Activated CD8-positive, alpha-beta memory T cell treated with anti-CD3 and anti-CD28 coated beads for 48 hours (primary cell): ENCODE data around the gene FRMPD1.

Experiments used
- DNase-seq, 3 experiments: peaks; one replicate each; pipeline ENCODE4 v3.0.0-alpha.2; 2020; ENCODE audit warnings: low read depth in 2 of 3, low spot score in 2 of 3

Gene FRMPD1

DNA sequence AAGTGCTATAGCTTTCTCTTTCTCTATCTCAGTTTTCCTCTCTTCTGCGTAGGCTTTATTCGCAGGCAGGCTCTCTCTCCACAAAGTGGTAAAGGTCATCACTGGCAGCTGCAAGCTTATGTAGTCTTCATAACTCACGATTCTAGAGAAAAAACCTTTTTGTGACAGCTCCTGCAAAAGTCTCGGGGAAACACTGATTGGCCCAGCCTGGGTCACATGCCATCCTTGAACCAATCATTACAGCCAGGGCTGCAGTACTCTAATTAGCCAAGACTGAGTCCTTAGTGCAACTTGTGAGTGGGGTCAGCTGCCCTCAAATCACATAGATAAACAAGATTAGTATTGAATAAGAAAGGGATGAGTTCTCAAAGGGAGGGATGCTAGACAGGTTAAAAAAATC lies 18.3 kb upstream of the FRMPD1 start:
- DNase-seq = no peak

DNA sequence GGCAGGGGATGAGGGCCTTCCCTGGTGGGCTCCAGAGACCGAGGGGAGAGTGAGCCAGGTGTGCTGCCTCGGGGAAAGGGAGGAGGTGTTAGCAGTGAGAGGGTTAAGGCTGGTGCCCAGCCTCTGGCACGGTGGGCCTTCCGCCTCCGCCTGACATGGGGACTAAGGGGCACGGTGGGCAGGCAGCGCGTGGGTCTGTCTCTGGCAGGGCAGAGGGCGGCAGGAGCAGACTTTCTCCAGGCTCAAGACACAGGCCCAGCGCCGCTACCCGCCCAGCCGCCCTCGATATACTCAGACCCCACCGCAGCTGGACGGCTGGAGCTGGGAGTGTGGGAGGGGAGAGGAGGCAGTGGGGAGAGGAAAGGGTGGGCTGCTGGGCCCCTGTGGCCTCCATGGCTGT lies 14.9 kb upstream of the FRMPD1 start:
- no peak for DNase-seq

DNA sequence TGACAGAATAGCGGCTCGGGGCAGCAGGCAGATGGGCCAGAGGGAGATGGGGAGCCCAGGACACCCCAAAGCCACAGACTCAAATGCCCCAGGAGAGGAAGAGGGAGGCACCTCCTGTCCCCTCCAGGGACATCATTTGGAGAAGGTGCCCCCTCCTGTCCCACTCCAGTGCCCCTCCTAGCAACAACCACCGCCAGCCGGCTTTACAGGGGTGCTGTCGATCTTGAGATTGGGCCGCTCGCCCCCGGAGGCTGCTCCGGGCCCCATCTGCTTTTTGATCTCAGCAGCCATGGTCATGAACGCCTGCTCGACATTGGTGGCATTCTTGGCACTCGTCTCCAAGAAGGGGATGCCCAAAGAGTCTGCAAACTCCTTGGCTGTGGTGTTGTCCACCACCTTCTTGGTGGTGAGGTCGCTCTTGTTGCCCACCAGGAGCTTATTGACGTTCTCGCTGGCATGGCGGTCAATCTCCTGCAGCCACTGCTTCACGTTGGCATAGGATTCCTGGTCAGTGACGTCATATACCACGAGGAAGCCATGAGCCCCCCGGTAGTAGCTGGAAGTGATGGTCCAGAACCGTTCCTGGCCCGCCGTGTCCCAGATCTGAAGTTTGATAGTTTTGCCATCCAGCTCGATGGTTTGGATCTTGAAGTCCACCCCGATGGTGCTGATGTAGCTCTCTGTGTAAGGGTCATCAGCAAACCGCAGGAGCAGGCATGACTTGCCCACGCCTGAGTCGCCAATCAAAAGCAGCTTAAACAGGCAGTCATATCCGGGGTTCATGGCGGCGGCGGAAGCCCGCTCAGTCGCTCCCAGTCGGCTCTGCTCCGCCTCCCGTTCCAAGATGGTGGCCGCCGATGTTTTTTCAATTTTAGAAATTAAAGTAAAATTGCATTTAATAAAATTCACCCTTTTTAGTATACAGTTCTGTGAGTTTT lies 14.0 kb upstream of the FRMPD1 start:
- no peak for DNase-seq

DNA sequence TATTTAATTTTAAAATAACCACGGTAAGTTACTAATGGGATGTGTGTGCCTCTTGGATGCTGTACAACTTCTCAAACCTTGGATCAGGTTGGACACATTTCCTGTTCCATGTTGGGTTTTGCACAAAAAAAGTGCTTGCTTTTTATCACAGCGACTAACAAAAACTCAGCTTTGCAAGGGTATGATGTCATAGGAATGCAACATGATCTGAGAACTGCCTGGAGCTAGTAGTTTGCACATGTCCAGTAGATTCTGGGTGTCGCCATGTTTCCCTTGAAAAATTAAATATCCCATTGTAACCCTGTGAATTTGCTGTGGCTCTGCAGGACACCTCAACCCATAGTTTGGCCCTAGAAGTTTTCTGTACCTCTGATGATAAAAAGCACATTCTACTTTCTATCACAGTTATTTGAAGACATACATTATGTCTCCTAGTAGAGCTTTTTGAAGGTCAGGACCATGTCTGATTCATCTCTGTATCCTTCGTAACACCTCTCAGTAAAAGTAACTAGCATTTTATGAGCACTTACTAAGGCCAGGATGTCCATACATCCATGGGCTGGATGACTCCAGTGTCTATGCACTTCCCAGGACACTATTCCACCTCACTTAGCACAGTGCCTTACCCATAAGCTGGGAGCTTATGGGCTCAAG lies 11.5 kb upstream of the FRMPD1 start:
- no peak for DNase-seq

DNA sequence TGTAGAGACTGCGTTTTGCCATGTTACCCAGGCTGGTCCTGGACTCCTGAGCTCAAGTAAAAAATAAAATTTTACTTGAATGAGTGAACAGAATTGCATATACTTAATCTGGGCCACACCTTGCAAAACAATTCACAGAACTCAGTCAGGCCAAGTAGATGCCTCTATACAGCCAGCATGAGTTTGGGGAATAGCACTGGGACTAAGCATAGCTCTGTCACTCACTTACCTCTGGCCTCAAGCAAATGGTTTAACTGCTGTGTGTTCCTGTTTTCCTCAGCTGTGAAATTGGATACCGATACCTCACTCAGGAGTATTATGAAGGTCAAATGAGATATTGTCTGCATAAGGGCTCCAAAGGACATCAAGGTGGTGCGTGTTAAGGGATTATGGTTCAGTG lies 10.9 kb upstream of the FRMPD1 start:
- DNase-seq = no peak

DNA sequence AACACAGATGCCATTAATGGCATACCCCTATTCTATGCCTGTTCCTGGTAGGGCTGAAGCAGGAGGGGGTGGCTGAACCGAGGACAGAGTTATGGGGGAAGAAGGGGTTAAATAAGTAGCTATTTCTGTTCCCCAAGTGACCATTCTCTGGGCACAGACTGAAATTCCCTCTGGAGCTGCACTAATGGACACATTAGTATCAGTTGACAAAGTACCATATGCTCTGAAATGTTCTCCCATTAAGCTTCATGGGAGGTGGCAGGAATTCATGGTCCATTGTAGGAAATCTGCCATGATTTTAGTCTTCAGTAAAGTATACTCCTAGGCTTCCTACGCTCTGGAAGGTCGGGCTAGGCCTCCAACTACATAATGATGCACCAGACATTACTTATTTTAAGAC lies 10.5 kb upstream of the FRMPD1 start:
- no peak for DNase-seq

DNA sequence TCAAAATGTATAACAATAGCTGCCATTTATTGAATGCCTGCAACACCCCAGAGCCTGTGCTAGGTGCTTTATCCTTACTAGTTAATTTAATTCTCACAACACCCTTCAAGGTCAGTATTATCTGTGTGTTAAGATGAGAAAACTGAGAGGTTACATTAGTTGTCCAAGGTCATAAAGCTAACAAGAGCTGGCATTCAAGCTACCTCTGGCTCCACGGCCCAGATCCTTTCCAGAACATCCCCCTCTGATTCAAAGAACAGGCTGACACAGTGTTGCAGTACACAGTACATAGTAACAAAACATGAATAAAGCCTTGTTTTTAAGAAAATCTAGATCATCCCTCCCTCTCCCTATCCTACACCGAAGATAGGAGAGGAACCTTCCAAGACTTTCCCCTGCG lies 9.4 kb upstream of the FRMPD1 start:
- DNase-seq = no peak

DNA sequence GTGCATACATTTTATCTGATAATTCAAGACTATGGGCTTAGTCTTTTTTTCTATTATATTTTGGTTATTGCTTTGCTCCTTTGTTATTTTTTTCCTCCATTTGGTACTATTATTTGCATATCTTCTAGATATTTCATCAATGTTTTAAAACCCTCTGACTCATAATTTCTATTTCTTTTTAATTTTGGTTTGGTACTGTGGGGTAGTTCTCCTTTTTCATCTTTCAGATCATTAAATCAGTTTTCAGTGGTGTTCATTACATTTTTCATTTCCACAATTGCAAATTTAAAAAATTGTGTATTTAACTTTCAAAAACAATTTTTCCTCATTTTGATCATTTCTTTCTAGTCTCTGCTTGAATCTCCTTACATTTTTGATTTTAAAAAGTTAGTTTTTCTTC lies 7.5 kb upstream of the FRMPD1 start:
- DNase-seq = no peak

DNA sequence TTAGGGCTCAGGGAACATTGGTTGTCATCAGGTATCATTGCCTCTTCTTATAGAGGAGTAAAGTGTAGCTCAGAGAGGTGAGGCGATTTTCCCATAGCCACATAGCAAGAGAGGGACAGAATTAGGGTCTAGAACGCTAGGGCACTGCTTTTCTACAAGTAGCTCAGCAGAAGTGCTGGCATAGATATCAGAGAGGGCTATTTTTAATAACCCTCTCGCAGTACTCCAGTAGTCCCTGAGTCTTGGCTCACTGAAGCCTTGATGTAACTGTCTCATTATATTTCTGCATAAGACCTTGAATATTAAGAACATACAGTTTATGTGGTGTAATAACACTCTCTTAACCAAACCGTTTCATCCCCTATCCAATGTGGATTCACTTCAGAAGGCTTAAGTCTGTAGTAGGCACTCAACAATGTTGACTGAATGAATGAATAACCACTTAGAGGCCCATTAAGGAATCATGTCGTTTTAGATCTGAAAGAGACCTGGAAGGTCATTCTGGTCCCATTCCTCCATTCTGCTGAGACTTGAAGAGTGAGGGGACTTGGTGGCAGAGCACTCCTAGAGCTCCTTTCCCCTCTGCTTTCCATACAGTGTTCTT lies 4.7 kb upstream of the FRMPD1 start:
- DNase-seq = no peak

DNA sequence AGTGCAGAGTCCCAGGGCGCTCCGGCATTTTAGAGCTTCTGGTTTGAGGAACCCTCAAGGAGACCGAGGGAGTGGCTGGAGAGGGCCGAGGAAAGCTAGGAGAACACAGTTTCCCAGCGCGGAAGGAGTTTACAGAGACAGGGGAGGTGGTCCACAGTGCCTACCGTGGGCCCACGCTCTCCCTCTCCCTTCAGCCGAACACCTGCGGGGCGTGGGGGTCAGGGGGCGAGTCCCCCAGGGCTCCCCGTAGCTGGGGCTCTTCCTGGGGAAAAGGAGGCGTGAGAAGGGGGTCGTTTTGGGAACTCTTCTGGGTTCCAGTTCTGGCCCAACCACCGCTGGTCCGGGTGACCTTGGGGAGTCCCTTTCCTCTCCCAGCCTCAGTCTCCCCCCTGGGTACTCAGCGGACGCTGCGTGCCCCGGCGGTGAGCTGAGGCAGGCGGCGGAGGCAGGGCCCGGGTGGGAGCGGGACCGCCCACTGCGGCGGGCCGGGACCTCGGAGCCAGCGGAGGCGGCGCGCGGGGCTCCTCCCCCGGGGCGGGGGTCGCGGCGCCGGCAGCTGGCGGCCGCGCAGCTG lies 368 bp upstream of the FRMPD1 start:
- no peak for DNase-seq

DNA sequence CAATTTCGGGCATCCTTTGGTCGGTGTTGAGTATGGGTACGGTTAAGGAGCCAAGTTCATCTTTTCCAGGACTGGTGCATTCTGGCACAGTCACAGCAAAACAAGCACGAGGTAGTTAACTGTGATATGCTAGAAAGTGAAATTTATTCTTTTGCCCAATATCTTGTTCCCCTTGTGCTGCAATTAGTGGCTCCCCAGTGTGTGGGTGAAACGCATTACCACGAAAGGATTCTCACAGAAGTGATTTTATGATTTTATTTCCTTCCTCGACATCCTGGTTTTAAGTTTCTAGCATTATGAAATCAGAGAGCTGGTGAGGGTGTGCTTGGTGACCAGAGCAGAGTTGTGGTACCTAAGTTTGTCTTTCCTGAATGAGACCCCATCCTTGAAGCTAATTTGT lies 1.5 kb downstream of the FRMPD1 start:
- no peak for DNase-seq

DNA sequence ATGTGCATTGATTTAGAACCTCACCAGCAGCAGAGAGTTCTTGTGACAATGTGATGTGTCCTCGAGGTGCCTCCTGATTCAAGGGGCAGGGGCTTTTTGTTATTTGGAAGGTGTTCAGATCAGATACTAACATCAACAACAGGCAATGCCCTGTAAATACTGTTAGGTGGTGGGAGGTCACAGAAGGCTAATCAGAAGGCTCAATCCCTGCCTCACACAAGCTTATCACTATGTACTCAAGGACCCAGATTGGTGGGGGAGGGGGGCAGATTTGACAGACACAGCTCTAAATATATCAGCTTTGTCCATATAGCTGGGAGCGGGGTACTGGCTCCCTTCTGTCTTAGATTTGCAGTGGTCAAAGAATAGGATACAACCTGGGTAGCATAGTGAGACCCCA lies 2.6 kb downstream of the FRMPD1 start:
- no peak for DNase-seq

DNA sequence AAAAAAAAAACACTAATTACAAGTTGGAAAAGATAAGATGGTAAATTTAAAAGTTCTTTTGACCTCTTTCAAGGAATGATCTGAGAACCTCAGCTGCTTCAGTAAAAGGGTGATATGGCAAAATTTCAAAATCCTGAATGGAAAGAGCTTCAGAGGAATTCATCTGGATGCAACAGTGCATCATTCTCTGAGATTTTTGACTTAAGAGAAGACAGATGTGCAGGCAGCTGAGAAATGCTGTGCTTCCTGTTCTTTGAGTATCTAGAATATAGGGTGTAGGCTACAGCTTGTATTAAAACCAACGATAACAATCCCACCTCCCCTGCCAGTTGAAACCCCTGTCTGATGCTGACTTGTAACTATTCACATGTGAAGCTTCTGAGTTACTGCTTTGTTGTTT lies 6.2 kb downstream of the FRMPD1 start:
- DNase-seq = no peak

DNA sequence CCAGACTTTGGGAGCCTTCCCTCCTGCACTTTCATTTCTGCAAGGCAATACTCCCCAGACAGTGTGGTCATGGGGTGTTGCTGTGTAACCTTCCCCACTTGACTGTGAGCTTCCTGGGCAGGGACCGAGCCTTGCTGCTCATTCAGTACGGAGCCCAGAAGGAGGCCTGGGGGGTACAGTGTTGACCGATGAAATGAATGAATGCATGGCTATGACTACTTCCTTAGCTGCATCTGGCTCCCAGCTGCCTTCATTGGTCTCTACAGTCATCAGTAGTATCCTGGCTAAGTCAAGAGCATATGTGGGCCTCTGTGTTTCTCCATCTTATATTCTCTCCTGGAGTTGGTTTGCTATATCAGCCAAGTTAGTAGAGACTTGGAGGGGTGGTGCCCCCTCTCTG lies 9.9 kb downstream of the FRMPD1 start:
- DNase-seq = no peak

DNA sequence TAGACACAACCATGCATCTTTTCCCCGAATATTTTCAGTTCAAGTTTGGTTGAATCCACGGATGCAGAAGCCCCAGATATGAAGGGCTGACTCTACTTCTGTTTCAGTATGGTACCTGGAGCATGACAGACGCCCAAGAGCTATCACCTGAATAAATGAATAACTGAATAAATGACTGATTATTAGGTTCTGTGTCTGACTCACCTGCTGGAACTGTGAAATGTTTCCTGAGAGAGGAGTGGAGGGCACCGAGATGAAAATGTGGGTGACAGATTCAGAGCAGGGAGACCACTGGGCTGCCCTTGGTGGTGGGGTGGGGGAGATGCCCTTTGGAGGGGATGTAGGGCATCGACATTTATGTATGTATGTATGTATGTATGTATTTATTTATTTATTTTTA lies 13.2 kb downstream of the FRMPD1 start:
- no peak for DNase-seq

DNA sequence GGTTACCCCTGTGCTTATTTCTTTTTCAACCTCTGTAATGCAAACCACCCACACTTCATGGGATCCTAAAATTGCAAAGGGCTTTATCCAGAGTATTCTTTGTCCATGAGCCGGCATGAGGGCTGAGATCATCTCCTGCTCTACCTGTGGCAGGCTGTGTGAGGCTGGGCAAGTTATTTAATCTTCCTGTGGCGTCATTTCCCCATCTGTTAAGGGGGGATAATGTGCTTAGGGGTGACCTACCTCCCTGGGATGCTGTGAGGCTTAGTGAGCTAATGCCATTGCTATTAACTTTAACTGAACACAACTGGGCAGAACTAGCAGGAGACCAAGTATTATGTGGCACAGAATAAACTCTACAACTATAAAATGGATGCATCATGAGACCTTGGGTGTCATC lies 17.0 kb downstream of the FRMPD1 start:
- no peak for DNase-seq

DNA sequence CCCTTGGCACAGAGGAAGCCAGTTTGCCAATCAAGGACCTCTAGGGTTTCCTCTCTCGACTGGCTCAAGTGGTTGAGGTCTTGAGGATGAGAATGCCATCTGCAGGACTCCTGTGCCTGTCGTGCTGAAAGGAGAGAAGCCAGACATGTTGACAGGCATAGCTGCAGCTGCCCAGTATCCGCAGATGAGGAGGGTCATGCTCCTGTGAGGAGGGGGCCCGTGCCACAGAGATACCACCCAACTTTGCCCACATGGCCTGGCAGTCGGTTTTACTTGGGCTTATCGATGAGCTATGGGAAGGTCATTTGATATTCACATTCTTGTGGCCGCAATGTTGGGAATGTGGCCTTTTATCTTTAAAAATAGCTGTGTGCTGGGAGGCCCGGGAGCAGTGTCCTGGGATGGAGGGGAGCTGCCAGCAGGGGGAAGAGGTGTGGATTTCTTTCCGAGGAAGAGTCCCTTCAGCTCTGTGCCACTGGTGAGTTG lies 17.4 kb downstream of the FRMPD1 start:
- no peak for DNase-seq

DNA sequence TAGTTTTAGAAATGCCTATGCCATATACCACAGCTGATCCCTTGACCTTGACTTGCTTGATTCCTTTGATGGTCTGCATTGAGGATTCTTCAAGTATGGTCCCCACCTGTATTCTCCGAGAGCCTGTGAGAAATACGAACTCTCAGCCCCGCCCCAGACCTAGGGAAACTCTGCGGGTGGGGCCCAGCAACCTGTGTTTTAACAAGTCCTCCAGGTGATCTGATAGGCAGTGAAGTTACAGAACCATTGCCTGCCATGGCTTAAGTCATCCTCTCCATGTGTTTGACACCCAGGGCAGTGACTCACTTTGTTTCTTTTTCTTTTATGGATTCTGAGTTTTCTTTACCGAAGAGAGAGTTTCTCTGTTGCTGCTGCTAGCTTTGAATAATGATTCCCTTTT lies 18.5 kb downstream of the FRMPD1 start:
- no peak for DNase-seq

DNA sequence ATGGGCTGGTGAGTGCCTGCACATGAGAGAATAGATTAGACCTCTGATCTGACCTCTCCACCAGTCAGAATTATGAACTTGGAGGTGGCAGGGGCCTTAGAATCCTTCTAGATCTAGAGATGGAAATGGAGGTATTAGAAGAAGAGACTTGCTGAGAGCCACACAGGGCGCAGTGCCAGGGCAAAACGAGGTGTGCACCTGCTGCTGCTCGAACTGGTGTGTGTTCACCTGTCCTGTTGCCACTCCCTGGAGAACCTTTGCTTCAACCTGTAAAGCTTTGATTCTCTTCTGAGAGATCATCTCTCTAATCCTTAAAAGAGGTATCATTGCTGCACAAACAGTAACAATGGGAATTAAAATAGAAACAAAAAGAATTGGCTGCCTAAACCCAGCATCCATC lies 24.9 kb downstream of the FRMPD1 start:
- no peak for DNase-seq

DNA sequence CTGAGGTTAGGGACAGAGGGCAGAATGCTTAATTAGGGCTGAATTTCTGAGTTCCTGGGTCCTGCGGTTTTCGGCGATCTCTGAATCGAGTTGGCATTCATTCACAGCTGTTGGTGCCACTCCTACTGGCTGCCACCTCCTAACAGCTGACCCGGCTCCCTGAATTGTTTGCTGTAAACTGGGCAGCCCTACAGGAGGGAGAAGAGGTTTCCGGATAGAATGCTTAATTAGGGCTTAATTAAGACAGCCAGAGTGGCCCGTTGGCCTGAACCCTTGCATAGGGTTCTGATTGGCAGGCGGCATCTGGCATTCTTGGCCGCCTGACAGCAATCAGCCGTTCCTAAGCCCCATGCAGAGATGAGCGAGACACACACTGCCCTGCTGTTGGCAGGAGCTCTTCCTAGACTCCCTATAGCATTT lies 25.7 kb downstream of the FRMPD1 start:
- no peak for DNase-seq

DNA sequence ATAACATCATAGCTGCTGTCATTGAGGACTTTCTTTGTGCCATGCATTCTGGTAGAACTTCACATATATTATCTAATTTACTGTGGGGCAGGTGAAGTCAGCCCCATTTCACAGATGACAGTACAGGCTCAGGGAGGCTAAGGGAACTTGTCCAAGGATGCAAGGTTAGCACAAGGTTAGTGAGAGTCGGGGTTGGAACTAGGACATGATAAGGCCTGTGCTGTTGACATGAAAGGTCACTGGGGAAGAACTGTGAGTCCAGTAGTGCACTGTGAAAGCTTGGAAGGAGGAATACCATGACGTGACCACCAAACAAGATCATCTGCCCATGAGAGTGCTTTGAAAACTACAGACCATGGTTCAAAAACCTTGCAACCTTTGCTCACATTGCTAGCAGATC lies 26.7 kb downstream of the FRMPD1 start:
- DNase-seq = no peak

DNA sequence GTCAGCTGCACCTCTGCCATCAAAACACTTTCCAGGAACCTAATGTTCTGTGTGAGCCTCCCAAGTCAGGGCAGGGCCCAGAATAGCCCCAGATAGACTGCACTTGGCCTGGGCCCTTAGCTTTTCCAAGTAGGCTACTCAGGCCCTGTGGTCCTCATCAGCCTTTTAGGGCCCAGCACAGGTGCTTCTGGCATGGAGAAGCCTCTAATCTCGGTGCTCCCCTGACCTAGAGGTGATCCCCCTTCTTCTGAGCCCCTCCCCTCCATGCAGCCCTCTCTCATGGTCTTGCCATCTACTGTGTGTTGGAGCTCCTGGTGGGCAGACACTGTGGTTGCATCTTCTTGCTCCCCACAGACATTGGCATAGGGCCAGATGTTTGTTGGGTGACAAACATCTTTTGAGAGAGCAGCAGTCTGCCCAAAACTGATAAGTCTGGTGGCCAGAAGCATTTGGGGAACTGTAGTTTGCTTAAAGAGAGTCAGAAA lies 28.1 kb downstream of the FRMPD1 start:
- DNase-seq = no peak
